ENCODE data around the gene CADPS2. TPM values are rescaled to one million over a fixed set of nuclear protein-coding genes. Genes with fewer than 3 reads are reported as not detected.

CADPS2 gene
- total and polyA plus RNA-seq, 2 of the 8 experiments (the other 6 are each of a cell fraction or from before 2014, with no cell fraction given) = 8.9 to 22.3 TPM

GRCh38 chr7:122663733-122664132, 222.5 kb downstream of the CADPS2 start:
- ChIA-PET POLR2A (ENCODE audit: partially characterized antibody) (no interaction called here), CTCF (ENCODE audit: partially characterized antibody) (no interaction called here)
- no peaks in the 10 kb centered on the region for H4K20me1 ChIP-seq (replicated peaks in 1 of 2; ENCODE audit: control insufficient read depth in 1 of 2, insufficient read depth in 2 of 2, low read length in 2 of 2)
- H2AK5ac ChIP-seq (ENCODE audit: low read depth, low read length) = no peak overlapping the region
- DNase-seq (ENCODE audit: low read depth in 1 of 2, low spot score in 2 of 2) (no peak), FAIRE-seq (no peak)
- no peak overlapping the region for H3K23ac ChIP-seq (ENCODE audit: insufficient read length)
- no peak overlapping the region for H4K8ac ChIP-seq (ENCODE audit: extremely low read depth, insufficient read depth, low read length)
- H3K36me3 ChIP-seq (ENCODE audit: control insufficient read depth in 2 of 4, insufficient read depth in 4 of 4, low read length in 3 of 4) = no peaks in the 10 kb centered on the region
- H2BK15ac ChIP-seq (ENCODE audit: low read length) = no peak overlapping the region
- H3K79me2 ChIP-seq (ENCODE audit: control insufficient read depth in 1 of 2, insufficient read depth in 2 of 2, low read length in 2 of 2) = no peaks in the 10 kb centered on the region
- no peaks in the 10 kb centered on the region for H3K4me1 ChIP-seq (replicated peaks in 1 of 4; ENCODE audit: control insufficient read depth in 3 of 4, insufficient read depth in 4 of 4, low read length in 3 of 4)
- no peak overlapping the region for H3K14ac ChIP-seq (ENCODE audit: insufficient read length)
- no peak overlapping the region for H4K91ac ChIP-seq (replicated peaks; ENCODE audit: insufficient read length, low read length)
- no peak overlapping the region for H3K18ac ChIP-seq (ENCODE audit: extremely low read depth, low read length)
- no peak overlapping the region for H3K4me3 ChIP-seq (ENCODE audit: extremely low read depth in 1 of 4, insufficient read depth in 2 of 4, low read depth in 3 of 4, low read length in 4 of 4)
- no peak overlapping the region for H2AFZ ChIP-seq (ENCODE audit: low read length)
- H2BK20ac ChIP-seq (ENCODE audit: low read length) = no peak overlapping the region
- no peak overlapping the region for H3K27ac ChIP-seq (ENCODE audit: low read depth, low read length)
- no peaks in the 10 kb centered on the region for H3K9me3 ChIP-seq (ENCODE audit: insufficient read depth in 2 of 2, low read depth in 1 of 2, low read length in 1 of 2)
- H3K4ac ChIP-seq (replicated peaks; ENCODE audit: insufficient read length, low read depth, low read length) = no peak overlapping the region
- no peak overlapping the region for H3K4me2 ChIP-seq (ENCODE audit: insufficient read depth in 1 of 2, low read depth in 2 of 2, low read length in 2 of 2)
- H3K56ac ChIP-seq (replicated peaks; ENCODE audit: insufficient read length, low read depth, low read length) = no peak overlapping the region
- H3K9ac ChIP-seq (replicated peaks in 1 of 4; ENCODE audit: extremely low read depth in 1 of 4, low read depth in 3 of 4, low read length in 3 of 4) = no peak overlapping the region
- no peaks in the 10 kb centered on the region for H3K23me2 ChIP-seq (ENCODE audit: low read depth, low read length)
- no peaks in the 10 kb centered on the region for H3K79me1 ChIP-seq (ENCODE audit: low read depth, low read length)
- H3K27me3 ChIP-seq (replicated peaks in 1 of 4; ENCODE audit: control insufficient read depth in 3 of 4, extremely low read depth in 1 of 4, insufficient read depth in 3 of 4, low read length in 3 of 4) = no peaks in the 10 kb centered on the region
- no peak overlapping the region for H4K5ac ChIP-seq (ENCODE audit: insufficient read length, low read depth, low read length)
- no peak overlapping the region for H2BK12ac ChIP-seq (ENCODE audit: low read depth, low read length)
- WGBS, 2 experiments (ENCODE audit: extremely low coverage in 1 of 2, insufficient coverage in 1 of 2, insufficient read length in 1 of 2, insufficient replicate concordance in 2 of 2, low coverage in 1 of 2, low lambda C conversion rate in 2 of 2, missing lambda C conversion rate in 1 of 2) = 90% methylated on average over 2 of the region's 2 CpGs; no CpG with 5 or more reads in 1 of the 2 experiments
- H2BK5ac ChIP-seq (ENCODE audit: low read depth, low read length) = no peak overlapping the region
- no peak overlapping the region for H2BK120ac ChIP-seq (replicated peaks; ENCODE audit: low read depth, low read length)
- TF ChIP-seq E2F6 (IDR thresholded peaks at IDR 0.05) = no peak
- no peak for TF ChIP-seq CTCF (IDR thresholded peaks at IDR 0.05; ENCODE audit: control extremely low read depth in 1 of 3, insufficient read depth in 1 of 3, low read depth in 1 of 3, low read length in 3 of 3)
- no peak for TF ChIP-seq ZNF274 (IDR thresholded peaks at IDR 0.05; ENCODE audit: borderline replicate concordance, extremely low read depth, low read length)
- no peak for TF ChIP-seq USF2 (IDR thresholded peaks at IDR 0.05; ENCODE audit: low read length)
- no peak for TF ChIP-seq SP4 (IDR thresholded peaks at IDR 0.05; ENCODE audit: low read length)
- TF ChIP-seq EZH2 (IDR thresholded peaks at IDR 0.05; ENCODE audit: low read depth, low read length, severe bottlenecking) = no peak
- no peak for TF ChIP-seq TCF12 (IDR thresholded peaks at IDR 0.05; ENCODE audit: low read depth, low read length)
- TF ChIP-seq SP2 (IDR thresholded peaks at IDR 0.05; ENCODE audit: low read length) = no peak
- no peak for TF ChIP-seq RXRA (IDR thresholded peaks at IDR 0.05; ENCODE audit: insufficient read depth, low read depth, low read length)
- no peak for TF ChIP-seq JUND (IDR thresholded peaks at IDR 0.05; ENCODE audit: low read length)
- TF ChIP-seq BACH1 (IDR thresholded peaks at IDR 0.05; ENCODE audit: low read length) = no peak

Data from H1 (cell line).